ENCODE results near the gene CRIP1.

CRIP1 gene

DNA sequence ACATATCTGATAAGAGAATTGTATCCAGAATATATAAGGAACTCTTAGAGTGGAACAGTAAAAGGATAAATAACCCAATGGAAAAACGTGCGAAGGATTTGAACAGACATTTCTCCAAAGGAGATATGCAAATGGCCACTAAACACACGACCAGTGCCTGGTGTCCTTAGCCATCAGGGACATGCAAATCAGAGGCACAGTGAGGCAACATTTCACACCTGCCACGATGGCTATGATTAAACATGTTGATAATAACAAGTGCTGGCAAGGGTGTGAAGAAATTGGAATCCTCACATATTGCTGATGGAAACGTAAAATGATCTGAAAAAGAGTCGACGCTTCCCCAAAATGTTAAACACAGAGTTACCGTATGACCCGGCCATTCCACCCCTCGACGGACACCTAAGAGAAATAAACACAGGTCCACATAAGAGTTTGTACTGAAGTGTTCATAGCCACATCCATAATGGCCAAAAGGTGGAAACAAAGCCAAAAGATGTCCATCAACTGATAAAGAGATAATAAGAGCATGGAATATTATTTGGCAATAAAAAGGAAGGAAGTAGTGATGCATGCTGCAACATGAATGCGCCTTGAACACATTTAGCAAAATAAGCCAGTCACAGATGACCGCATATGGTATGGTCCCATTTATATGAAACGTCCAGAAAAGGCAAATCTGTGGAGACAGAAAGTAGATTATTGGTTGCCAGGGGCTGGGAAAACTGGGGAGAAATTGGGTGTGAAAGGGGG is 33.4 kb downstream of the CRIP1 start:
- no peak for DNase-seq

GRCh38 chr14:105525326-105525725 is 38.6 kb downstream of the CRIP1 start:
- no peak for DNase-seq

DNA sequence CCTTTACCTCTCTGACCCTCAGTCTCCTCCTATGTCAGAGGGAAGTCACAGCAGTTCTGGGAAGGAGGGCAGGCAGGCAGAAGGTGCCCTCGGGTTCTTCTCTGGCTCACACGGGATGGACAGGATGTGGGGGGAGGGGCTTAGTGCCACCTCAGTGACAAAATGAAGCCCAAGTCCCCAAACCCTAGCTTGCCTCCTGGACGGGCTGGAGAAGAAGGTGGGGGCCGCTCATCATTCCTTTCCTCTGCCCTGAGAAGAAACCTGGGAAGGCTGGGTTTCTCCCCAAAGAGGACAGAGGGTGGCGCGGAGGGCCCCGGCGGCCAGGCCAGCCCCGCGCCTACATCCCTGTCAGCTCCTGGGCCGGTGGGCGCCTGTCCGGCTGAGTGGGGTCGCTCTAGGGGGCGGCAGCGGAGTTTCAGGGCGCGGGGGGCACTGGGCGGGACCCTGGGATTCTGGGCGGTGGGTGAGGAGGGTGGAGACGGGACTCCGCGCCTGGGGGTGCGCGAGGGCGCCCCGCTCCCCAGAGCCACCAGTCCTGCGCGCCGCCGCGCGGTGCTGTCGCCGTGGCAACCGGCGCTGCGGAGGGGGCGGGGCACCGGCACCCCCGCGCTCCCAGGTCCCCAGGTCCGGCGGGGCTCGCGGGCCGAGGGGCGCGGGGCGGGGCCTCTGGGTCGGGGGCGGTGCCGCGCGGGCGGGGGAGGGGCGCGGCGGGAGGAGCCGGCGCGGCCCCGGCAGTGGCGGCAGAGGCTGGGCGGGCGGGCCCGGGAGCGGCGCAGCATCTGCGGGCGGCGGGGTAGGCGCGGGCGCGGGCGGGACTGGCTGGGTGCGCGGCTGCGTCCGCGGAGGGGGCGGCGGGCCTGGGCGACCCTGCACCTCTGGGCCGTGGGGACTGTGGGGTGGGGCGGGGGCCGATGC is 39.4 kb downstream of the CRIP1 start, which contains the start of gene TMEM121:
Gene TMEM121, plus strand, starts transcription at position 723 of the 915 bp plus-strand sequence. CDS start 2,252 bp downstream, outside the sequence.
- no peak for DNase-seq

DNA sequence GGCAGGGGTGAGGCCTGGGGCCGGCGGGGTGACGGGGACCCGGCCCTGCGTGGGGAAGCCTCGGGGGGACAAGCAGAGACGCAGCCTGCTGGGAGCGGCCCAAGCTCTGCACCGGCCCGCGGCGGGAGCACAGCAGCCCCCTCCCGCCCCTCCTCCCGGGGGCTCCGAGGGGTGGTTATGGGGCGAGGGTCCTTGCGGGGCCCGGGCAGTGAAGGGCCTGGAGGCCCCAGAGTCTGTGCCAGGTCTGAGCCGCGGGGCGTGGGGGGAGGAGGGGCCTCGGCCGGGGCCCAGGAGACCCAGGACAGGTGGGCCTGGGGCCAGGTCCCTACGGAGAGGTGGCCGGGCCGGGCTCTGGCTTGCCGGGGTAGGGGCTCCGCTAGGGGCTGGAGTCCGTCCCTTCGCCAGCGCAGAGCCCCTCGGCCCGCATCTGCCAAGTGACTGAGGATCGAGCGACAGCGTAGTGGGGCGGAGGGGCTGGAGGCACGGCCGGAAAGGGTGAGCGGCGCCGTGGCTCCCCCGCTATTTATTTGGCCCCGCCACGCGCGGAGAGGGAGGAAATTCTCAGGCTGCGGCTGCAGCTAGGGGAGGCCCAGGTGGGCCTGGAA is 40.2 kb downstream of the CRIP1 start:
- no peak for DNase-seq

GRCh38 chr14:105527381-105527825 is 40.7 kb downstream of the CRIP1 start:
- no peak for DNase-seq

GRCh38 chr14:105527826-105528585 is 41.3 kb downstream of the CRIP1 start:
- peak; percentile 44 for DNase-seq

DNA sequence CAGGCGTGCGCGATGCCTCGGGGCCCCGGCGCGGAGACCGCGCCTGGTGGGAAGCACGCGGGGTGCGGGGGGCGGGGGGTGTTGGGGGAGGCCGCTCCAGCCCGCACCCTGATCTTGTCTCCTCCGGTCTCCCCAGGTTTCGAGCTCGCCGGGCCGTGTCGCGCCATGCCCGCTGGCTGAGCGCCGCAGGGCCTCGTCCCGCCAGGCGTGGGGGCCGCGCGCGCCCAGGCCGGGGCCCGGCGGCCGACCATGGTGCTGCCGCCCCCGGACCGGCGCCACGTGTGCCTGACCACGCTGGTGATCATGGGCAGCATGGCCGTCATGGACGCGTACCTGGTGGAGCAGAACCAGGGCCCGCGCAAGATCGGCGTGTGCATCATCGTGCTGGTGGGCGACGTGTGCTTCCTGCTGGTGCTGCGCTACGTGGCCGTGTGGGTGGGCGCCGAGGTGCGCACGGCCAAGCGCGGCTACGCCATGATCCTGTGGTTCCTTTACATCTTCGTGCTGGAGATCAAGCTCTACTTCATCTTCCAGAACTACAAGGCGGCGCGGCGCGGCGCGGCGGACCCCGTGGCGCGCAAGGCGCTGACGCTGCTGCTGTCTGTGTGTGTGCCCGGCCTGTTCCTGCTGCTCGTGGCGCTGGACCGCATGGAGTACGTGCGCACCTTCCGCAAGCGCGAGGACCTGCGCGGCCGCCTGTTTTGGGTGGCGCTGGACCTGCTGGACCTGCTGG is 42.1 kb downstream of the CRIP1 start:
- DNase-seq: no peak

- no peak for DNase-seq
Measured at GRCh38 chr14:105529319-105529568, 42.6 kb downstream of the CRIP1 start.

DNA sequence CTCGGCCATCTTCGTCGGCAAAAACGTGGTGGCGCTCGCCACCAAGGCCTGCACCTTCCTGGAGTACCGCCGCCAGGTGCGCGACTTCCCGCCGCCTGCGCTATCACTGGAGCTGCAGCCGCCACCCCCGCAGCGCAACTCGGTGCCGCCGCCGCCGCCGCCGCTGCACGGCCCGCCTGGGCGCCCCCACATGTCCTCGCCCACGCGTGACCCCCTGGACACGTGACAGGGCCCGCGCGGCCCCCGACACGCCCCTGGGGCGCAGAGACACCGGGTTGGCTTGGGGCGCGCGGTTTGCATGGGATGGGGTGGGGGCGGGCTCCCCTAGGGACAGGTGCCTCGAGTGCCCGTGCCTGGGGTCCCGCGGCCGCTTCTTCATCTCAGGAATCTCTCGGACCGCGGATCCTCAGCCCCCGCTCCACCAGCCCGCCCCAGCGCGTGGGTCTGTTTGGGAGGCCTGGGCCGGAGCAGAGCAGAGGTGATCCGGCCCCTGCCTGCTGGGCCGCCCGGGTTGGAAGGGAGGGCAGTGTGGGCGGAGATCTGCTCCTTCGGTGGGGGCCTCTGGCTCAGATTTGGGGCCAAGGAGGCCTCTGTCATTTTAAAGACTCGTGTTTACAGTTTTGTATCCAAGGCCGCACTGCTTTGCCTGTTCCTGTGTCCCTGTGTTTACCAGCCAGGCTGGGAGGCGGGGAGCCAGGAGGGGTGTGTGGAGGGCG is 43.0 kb downstream of the CRIP1 start:
- no peak for DNase-seq

GRCh38 chr14:105530285-105531087 is 43.8 kb downstream of the CRIP1 start:
- no peak for DNase-seq

DNA sequence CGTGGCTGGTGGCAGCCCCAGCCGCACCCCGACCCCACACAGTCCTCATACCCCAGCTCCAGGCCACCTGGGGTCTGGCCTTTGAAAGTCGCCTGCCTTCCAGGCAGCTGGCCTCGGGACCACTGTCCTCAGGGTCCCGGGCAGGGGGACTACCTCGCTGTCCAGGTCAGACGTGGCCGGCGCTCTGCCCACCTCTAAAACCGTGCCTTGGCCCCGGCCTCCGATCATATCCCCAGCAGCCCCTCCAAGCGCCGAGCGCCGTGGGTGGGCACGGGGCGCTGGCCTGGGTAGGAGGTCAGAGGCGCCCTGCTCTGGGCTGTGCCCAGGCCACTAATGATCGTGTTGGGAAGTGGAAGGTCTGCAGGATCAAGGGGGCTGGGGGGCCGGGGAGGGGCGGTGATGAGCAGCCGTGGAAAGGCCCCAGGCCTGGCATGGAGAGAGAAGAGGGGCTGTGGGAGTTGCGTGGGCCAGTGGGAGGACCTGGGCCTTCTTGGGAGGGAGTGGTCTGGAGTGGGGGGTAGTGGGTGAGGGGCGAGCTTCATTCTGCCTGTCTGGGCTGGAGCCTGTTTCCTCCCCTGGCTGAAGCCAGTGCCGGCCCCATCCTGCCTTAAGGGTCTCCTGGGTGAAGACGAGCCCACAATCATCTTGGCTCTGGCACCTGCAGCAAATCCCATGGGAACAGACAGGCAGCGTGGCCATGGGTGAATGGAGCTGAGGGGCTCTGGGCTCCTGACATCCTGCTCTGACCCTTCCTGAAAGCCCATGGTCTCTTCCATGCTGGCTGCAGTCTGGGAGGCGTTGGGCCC is 44.6 kb downstream of the CRIP1 start:
- no peak for DNase-seq

GRCh38 chr14:105531894-105532623 is 45.4 kb downstream of the CRIP1 start:
- no peak for DNase-seq

DNA sequence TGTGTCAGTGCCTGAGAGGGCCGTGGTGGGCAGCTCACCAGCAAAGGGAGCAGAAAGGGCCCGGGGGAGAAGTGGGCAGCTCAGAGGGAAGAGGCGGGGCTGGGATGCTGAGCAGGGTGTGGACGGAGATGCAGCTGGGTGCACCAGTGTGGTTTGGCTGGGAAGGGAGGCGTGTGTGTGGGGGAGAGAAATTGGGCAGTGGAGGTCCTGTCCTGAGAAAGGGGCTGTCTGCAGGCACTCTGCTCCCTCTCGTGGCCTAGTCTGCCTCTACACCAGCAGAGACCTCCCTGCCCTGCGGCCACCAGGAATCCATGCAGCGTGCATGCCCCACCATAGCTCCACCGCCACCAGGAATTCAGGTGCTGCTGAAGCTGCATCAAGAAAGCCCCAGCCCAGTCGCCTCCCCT is 46.1 kb downstream of the CRIP1 start:
- no peak for DNase-seq

- no peak for DNase-seq
Measured at GRCh38 chr14:105533391-105533790, 46.7 kb downstream of the CRIP1 start.

DNA sequence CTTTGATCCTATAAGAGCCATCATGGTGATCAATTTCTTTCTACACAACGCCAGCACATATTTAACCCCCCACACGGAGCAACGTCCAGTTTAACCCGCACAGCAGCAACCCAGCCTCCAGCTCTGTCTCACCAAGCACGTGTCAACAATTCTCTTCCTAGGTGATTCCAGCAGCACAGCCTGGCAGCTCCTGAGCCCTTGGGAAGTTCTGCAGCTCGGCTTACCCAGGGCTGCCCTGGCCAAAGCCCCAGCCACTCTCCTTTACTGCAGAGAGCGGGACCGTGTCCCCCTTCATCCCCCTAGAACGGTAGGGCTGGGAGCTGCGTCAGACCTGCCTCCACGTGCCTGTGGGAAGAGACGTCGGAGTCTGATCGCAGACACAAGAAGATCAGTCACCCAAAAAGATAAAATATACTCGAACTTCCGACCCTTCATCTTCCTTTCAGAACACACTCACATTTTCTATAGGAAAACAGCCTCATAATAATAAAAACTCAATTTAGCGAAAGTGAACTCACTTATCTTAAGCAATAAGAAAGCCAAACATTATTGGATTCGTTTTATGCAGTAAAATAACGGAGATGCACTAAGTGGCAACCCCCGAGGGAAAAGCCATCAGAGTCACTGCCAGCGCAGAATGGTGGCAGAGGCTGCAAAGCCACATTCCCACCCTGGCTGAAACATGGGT is 47.3 kb downstream of the CRIP1 start:
- no peak for DNase-seq

DNA sequence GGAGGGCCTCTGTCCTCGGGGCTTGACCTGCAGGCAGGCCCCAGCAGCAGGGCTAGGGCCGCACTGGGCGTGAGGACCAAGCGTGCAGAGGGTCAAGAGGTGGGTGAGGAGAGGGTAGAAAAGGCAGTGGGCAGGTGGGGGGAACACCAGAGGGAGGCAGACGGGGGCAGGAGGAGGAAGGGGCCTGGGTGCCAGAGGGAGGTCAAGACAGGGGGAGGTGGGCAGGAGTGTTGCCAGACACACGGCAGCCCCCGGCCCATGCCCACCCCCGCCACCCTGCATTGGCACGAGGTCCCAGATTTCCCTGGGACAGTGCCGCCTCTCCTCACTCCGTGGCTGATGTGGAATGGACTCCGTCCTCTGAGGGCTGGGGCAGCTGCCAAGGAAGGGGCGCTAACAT is 47.9 kb downstream of the CRIP1 start:
- no peak for DNase-seq

DNA sequence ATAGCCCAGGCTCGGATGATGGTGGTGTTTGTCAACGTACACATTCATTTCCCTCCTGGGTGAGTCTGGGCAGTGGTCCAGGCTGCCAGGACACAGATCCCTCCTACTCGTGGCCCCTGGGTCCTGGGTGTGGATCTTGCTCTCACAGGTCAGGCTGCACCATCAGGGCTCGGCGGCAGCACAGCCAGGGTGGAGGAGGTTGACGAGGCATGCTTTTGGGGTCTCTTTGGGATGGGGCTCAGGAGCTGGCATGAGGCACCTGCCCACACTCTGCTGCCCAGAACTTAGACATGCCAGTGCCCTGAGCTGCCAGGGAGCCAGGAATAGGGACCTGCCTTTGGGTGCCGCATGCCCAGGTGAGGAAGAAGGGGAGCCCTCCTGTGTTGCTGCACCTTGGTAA is 49.4 kb downstream of the CRIP1 start:
- DNase-seq: no peak
